ENCODE data around the gene ZNF837.

DNA sequence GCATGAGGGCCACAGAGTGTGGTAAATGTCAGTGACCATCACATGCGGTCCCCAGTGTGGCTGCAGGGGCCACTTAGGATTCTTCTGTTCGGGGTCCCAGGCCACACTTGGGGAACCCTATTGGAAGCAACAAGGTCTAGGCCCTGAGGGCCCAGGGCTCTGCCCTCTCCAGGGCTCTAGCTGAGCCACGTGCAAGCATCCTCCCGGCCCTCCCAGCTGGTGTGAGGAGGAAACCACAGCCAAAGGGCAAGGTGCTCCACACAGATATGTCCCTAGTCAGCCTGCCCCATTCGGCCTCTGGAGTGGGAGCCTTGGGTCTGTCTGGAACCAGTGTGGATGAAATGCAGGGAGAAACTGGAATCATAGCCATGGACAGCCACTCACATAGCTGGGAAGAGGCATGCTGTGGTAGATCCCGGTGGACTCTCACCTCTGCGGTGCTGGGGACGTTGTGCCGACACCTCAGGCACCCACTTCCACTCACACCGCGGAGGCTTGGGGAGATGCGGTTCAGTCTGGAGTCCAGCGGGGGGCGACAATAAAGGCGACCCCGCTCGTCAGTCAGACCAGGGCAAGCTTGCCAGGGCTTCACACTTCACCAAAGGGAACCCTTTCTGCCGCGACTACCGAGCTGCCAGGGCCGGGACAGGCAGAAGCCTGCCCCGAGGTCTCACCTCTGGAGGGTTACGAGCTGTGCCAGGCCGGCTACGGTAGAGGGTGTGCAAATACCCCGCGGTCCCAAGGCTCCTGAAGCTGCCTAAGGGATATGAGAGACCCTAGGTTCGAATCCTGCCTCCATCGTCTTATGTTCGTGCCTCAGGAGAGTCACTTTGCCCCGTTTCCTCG lies 14.0 kb downstream of the ZNF837 start:
- TF ChIP-seq POLR2AphosphoS5 (IDR thresholded peaks at IDR 0.05; ENCODE audit: low read depth, low read length) (no peak), POLR2A (IDR thresholded peaks at IDR 0.05; ENCODE audit: low read depth, low read length) (no peak), TAF1 (IDR thresholded peaks at IDR 0.05; ENCODE audit: borderline replicate concordance, low read depth, low read length) (no peak)

Measured in GM12892 (cell line).